NCI-H2029 treated with DMSO at 0.1 percent for 48 hours (cell line): ENCODE results near the gene GGPS1.
A peak's percentile ranks its signal among the peaks of the same experiment; 100 is the strongest.
"Not testable (repeated sequence)": the region's sequence is repeated elsewhere in the genome, so short reads cannot be mapped to it uniquely, and the experiment has no call there.

ENCODE experiments used
- DNase-seq: peaks from one replicate; lab custom pipeline; 2025; lab: John Stamatoyannopoulos, UW

GGPS1 gene

DNA sequence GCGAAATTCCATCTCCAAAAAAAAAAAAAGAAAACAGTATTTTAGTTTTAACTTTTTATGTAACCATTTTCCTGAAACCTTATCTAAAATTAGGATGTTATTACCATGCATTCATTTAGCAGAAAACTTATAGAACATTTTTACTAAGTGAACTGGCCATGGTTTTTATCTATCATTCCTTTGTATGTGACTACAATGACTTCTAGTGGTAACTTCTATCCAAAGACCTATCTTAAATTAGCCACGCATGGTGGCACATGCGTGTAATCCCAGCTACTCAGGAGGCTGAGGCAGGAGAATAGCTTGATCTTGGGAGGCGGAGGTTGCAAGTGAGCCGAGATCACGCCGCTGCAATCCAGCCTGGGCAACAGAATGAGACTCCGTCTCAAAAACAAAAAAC is 11.4 kb downstream of the GGPS1 start:
- DNase-seq: no peak

DNA sequence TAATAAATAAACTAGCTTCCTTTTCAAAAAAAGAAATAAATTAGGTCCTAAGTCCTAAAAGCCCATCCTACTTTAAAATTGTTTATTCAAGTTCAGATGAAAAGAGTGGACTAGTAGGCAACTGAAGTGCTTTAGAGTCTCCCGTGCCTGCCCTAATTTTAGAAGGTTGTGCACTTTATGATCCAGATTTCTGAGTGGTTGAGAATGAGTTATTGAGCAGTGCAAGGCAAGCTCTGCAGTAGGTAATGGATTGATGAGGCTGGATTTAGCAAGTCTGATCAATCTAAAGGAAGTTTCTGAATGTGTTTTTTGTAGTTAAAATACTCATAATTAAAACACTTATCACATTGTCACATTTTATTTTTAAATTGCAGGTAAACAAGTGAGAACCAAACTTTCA is 13.0 kb downstream of the GGPS1 start:
- no peak for DNase-seq

DNA sequence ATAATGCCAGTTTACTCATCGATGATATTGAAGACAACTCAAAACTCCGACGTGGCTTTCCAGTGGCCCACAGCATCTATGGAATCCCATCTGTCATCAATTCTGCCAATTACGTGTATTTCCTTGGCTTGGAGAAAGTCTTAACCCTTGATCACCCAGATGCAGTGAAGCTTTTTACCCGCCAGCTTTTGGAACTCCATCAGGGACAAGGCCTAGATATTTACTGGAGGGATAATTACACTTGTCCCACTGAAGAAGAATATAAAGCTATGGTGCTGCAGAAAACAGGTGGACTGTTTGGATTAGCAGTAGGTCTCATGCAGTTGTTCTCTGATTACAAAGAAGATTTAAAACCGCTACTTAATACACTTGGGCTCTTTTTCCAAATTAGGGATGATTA is 13.7 kb downstream of the GGPS1 start:
- no peak for DNase-seq

- no peak for DNase-seq
Observed at GRCh38 chr1:235342471-235342870, 14.1 kb downstream of the GGPS1 start.

DNA sequence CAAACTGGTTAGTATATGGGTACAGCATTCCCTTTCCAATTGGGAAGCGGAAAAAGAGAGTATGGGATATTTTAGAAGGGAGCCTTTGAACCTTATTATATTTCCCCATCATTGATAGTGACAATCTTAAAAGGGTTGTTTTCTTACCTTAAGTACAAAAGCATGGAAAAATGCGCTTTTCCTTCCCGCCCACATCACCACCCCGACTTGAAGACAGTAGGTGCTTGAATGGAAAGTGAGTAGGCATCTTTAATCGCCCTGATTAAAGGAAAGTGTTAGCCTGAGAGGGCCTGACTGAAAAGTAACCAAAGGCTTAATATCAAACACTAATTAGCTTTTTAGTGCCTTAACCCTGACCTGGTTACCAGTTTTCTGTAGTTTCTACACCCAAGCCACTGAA is 15.4 kb downstream of the GGPS1 start:
- no peak for DNase-seq

- DNase-seq: no peak
Observed at GRCh38 chr1:235351441-235351840, 23.1 kb downstream of the GGPS1 start.

- DNase-seq: no peak
Observed at GRCh38 chr1:235351898-235352297, 23.5 kb downstream of the GGPS1 start.

- no peak for DNase-seq
Observed at GRCh38 chr1:235357485-235358373, 29.4 kb downstream of the GGPS1 start.

GRCh38 chr1:235358899-235359298 is 30.5 kb downstream of the GGPS1 start:
- no peak for DNase-seq

DNA sequence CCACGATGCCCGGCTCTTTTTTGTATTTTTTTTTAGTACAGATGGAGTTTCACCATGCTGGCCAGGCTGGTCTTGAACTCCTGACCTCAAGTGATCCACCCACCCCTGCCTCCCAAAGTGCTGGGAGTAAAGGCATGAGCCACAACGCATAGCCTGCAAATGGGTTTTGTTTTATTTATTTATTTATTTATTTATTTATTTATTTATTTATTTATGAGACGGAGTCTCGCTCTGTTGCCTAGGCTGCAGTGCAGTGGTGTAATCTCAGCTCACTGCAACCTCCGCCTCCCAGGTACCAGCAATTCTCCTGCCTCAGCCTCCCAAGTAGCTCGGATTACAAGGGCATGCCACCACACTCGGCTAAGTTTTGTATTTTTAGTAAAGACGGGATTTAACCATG is 35.8 kb downstream of the GGPS1 start:
- not testable (repeated sequence) for DNase-seq

DNA sequence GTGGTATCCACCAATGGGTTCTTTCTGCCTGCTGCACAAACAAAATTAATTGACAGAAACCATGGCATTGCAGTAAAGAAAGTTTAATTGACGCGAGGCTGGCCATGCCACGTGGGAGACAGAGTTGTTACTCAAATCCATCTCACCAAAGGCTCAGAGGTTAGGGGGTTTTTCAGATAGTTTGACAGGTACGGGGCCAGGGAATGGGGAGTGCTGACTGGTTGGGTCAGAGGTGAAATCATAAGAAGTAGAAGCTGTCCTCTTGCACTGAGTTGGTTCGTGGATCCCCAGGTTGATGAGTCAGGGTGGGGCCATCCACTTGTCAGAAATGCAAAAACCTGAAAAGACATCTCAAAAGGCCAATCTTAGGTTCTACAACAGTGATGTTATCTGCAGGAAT is 37.9 kb downstream of the GGPS1 start:
- no peak for DNase-seq

GRCh38 chr1:235367000-235367908 is 38.9 kb downstream of the GGPS1 start, which contains the start of gene TBCE:
TSS of gene TBCE (plus strand) at chr1:235367427. CDS start at chr1:235380050, 12,623 bp downstream.
- peak; percentile 79 for DNase-seq

- DNase-seq: no peak
Observed at GRCh38 chr1:235368428-235368827, 40.1 kb downstream of the GGPS1 start.

GRCh38 chr1:235369802-235370201 is 41.4 kb downstream of the GGPS1 start:
- no peak for DNase-seq

DNA sequence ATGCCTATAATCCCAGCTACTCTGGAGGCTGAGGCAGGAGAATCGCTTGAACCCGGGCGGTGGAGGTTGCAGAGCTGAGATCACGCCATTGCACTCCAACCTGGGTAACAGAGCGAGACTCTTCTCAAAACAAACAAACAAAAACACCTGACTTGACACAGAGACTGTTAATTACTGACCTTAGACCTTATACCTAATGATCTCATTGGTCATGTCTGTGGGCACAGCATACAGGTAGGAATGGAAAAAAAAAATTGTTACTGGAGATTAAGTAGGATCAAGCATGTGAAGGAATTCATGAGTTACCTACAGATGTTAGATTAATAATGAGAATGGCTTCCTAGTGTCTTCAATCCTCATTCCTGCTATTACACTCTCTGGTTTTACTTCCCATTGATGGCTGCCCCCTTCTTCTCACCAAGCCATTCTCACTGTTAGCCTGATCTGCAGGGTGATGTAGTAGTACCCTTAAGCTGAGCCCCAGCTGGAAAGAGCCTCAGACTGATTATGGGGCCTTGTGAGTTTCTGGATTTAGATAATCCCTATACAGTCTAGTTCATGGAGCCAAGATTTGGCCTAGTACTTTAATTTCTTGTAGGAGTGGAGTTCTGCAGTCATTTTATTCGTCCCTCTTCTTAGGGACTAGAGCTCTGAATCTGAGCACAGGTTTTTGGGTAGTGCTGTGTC is 47.7 kb downstream of the GGPS1 start:
- no peak for DNase-seq

DNA sequence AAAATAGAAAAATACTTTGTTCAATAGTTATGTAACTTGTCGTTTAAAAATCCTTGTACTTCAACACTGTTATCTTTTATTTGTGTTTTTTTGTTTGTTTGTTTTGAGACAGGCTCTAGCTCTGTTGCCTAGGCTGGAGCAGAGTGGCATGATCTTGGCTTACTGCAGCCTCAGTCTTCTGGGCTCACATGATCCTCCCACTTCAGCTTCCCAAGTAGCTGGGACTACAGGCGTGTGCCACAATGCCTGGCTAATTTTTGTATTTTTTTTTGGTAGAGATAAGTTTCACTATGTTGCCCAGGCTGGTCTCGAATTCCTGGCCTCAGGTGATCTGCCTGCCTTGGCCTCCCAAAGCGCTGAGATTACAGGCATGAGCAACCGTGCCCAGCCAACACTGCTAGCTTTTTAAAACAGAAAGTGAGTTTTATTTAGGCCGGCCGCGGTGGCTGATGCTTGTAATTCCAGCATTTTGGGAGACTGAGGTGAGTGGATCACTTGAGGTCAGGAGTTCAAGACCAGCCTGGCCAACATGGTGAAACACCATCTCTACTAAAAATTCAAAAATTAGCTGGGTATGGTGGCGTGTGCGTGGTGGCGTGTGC is 49.9 kb downstream of the GGPS1 start:
- DNase-seq: not testable (repeated sequence)

GRCh38 chr1:235381955-235382739 is 53.8 kb downstream of the GGPS1 start:
- DNase-seq: not testable (repeated sequence)

DNA sequence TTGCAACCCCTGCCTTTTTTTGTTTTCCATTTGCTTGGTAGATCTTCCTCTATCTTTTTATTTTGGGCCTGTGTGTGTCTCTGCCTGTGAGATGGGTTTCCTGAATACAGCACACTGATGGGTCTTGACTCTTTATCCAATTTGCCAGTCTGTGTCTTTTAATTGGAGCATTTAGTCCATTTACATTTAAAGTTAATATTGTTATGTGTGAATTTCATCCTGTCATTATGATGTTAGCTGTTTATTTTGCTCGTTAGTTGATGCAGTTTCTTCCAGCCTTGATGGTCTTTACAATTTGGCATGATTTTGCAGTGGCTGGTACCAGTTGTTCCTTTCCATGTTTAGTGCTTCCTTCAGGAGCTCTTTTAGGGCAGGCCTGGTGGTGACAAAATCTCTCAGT is 57.3 kb downstream of the GGPS1 start:
- DNase-seq: not testable (repeated sequence)

DNA sequence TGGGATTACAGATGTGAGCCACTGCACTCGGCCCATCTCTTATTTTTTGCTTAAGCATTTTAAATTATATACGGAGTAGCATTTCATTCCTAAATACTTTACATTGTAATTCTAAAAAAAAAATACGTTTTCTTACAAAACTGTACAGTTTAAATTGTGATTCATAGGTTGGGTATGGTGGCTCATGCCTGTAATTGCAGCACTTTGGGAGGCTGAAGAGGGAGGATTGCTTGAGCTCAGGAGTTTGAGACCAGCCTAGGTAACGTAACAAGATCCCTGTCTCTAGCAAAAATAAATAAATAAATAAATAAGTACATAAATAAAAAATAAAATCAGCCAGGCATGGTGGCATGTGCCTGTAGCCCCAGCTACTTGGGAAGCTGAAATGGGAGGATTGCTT is 63.5 kb downstream of the GGPS1 start:
- DNase-seq: no peak
